ENCODE data around the gene ATRX. TPM values are rescaled to one million over a fixed set of nuclear protein-coding genes. Genes with fewer than 3 reads are reported as not detected.

Gene ATRX
- total and polyA plus RNA-seq, 2 of the 8 experiments (the other 6 are each of a cell fraction or from before 2014, with no cell fraction given) = 28.4 to 97.8 TPM

GRCh38 chrX:77814210-77814609 lies 28.2 kb upstream of the ATRX start:
- no peaks in the 10 kb centered on the region for H3K9me3 ChIP-seq (ENCODE audit: insufficient read depth in 2 of 2, low read depth in 1 of 2, low read length in 1 of 2)
- H3K14ac ChIP-seq (ENCODE audit: insufficient read length) = no peak overlapping the region
- no peak overlapping the region for H3K23ac ChIP-seq (ENCODE audit: insufficient read length)
- no peaks in the 10 kb centered on the region for H4K20me1 ChIP-seq (replicated peaks in 1 of 2; ENCODE audit: control insufficient read depth in 1 of 2, insufficient read depth in 2 of 2, low read length in 2 of 2)
- no peak overlapping the region for H2BK5ac ChIP-seq (ENCODE audit: low read depth, low read length)
- no peak overlapping the region for H4K91ac ChIP-seq (replicated peaks; ENCODE audit: insufficient read length, low read length)
- H3K79me2 ChIP-seq (ENCODE audit: control insufficient read depth in 1 of 2, insufficient read depth in 2 of 2, low read length in 2 of 2) = no peaks in the 10 kb centered on the region
- H3K56ac ChIP-seq (replicated peaks; ENCODE audit: insufficient read length, low read depth, low read length) = no peak overlapping the region
- H2BK15ac ChIP-seq (ENCODE audit: low read length) = no peak overlapping the region
- H4K8ac ChIP-seq (ENCODE audit: extremely low read depth, insufficient read depth, low read length) = no peak overlapping the region
- no peaks in the 10 kb centered on the region for H3K4me1 ChIP-seq (replicated peaks in 1 of 4; ENCODE audit: control insufficient read depth in 3 of 4, insufficient read depth in 4 of 4, low read length in 3 of 4)
- H3K36me3 ChIP-seq (ENCODE audit: control insufficient read depth in 2 of 4, insufficient read depth in 4 of 4, low read length in 3 of 4) = no peaks in the 10 kb centered on the region
- no peak overlapping the region for H4K5ac ChIP-seq (ENCODE audit: insufficient read length, low read depth, low read length)
- H2BK20ac ChIP-seq (ENCODE audit: low read length) = no peak overlapping the region
- no peak overlapping the region for H3K4me2 ChIP-seq (ENCODE audit: insufficient read depth in 1 of 2, low read depth in 2 of 2, low read length in 2 of 2)
- no peaks in the 10 kb centered on the region for H3K27me3 ChIP-seq (replicated peaks in 1 of 4; ENCODE audit: control insufficient read depth in 3 of 4, extremely low read depth in 1 of 4, insufficient read depth in 3 of 4, low read length in 3 of 4)
- H3K27ac ChIP-seq (ENCODE audit: low read depth, low read length) = no peak overlapping the region
- no peak overlapping the region for H2BK12ac ChIP-seq (ENCODE audit: low read depth, low read length)
- ChIA-PET POLR2A (ENCODE audit: partially characterized antibody) (no interaction called here), CTCF (ENCODE audit: partially characterized antibody) (no interaction called here)
- no peak overlapping the region for H3K4me3 ChIP-seq (ENCODE audit: extremely low read depth in 1 of 4, insufficient read depth in 2 of 4, low read depth in 3 of 4, low read length in 4 of 4)
- no peak for TF ChIP-seq CBX8 (IDR thresholded peaks at IDR 0.05; ENCODE audit: borderline replicate concordance, low read depth, low read length)
- H2AK5ac ChIP-seq (ENCODE audit: low read depth, low read length) = no peak overlapping the region
- 82% methylated on average over 1 of the region's 1 CpG; no CpG with 5 or more reads in 1 of the 2 experiments for WGBS, 2 experiments (ENCODE audit: extremely low coverage in 1 of 2, insufficient coverage in 1 of 2, insufficient read length in 1 of 2, insufficient replicate concordance in 2 of 2, low coverage in 1 of 2, low lambda C conversion rate in 2 of 2, missing lambda C conversion rate in 1 of 2)
- H2AFZ ChIP-seq (ENCODE audit: low read length) = no peak overlapping the region
- H3K9ac ChIP-seq (replicated peaks in 1 of 4; ENCODE audit: extremely low read depth in 1 of 4, low read depth in 3 of 4, low read length in 3 of 4) = no peak overlapping the region
- H2BK120ac ChIP-seq (replicated peaks; ENCODE audit: low read depth, low read length) = no peak overlapping the region
- no peak for FAIRE-seq
- DNase-seq (ENCODE audit: low read depth in 1 of 2, low spot score in 2 of 2) = no peak
- no peak overlapping the region for H3K4ac ChIP-seq (replicated peaks; ENCODE audit: insufficient read length, low read depth, low read length)
- H3K23me2 ChIP-seq (ENCODE audit: low read depth, low read length) = no peaks in the 10 kb centered on the region
- H3K79me1 ChIP-seq (ENCODE audit: low read depth, low read length) = no peaks in the 10 kb centered on the region
- no peak overlapping the region for H3K18ac ChIP-seq (ENCODE audit: extremely low read depth, low read length)

All from H1 (cell line).